ENCODE data around the gene ECHDC1. TPM values are rescaled to one million over a fixed set of nuclear protein-coding genes. Genes with fewer than 3 reads are reported as not detected.

ECHDC1 gene
- total and polyA plus RNA-seq, 9 donors: 51.2 to 70.0 (median 60.5) TPM

Other genes starting within 250 kb of the ECHDC1 start
- gene RSPO3, start 224.9 kb downstream of the ECHDC1 start, total RNA-seq: 8.8 TPM
- gene RSPO3, start 224.9 kb downstream of the ECHDC1 start, polyA plus RNA-seq (ENCODE audit: insufficient read depth in 1 of 8, insufficient read length in 8 of 8, low replicate concordance in 1 of 8): 10 to 100 TPM; 11.2 to 26.2 (median 19.5) TPM
- gene RNF146, start 76.7 kb downstream of the ECHDC1 start, total RNA-seq: 39.2 TPM
- 10 to 100 TPM; 47.7 to 66.9 (median 54.8) TPM for gene RNF146, start 76.7 kb downstream of the ECHDC1 start, polyA plus RNA-seq (ENCODE audit: insufficient read depth in 1 of 8, insufficient read length in 8 of 8, low replicate concordance in 1 of 8)
- 17.6 TPM for gene KIAA0408, start 115.8 kb upstream of the ECHDC1 start, total RNA-seq
- gene KIAA0408, start 115.8 kb upstream of the ECHDC1 start, polyA plus RNA-seq (ENCODE audit: insufficient read depth in 1 of 8, insufficient read length in 8 of 8, low replicate concordance in 1 of 8): 10 to 100 TPM; 13.8 to 23.1 (median 17.5) TPM
- 0.09 TPM for gene C6orf58, start 233.6 kb upstream of the ECHDC1 start, total RNA-seq
- 1 to 10 TPM in 2 of 8 donors, under 1 TPM in 6; 0.35 to 1.5 (median 0.61) TPM for gene C6orf58, start 233.6 kb upstream of the ECHDC1 start, polyA plus RNA-seq (ENCODE audit: insufficient read depth in 1 of 8, insufficient read length in 8 of 8, low replicate concordance in 1 of 8)

Measured in muscle of leg (tissue), 9 donors.